ENCODE data around the gene NKAPL. TPM values are rescaled to one million over a fixed set of nuclear protein-coding genes. Genes with fewer than 3 reads are reported as not detected.

NKAPL gene
- total and polyA plus RNA-seq, 2 of the 8 experiments (the other 6 are each of a cell fraction or from before 2014, with no cell fraction given) = 0.08 TPM; not detected in 1

- no peak for TF ChIP-seq PHF8 (conservative IDR thresholded peaks at IDR 0.05; ENCODE audit: low read depth, low read length)
- no peak for TF ChIP-seq KDM4A (IDR thresholded peaks at IDR 0.05; ENCODE audit: low read depth, low read length, severe bottlenecking)
- TF ChIP-seq BACH1 (IDR thresholded peaks at IDR 0.05; ENCODE audit: low read length) = no peak
- TF ChIP-seq TAF7 (optimal IDR thresholded peaks at IDR 0.05; ENCODE audit: borderline replicate concordance, low read depth, low read length) = peak; percentile 50
- no peak for TF ChIP-seq SRF (IDR thresholded peaks at IDR 0.05; ENCODE audit: low read depth, low read length)
- no peak for TF ChIP-seq GTF2F1 (IDR thresholded peaks at IDR 0.05; ENCODE audit: borderline replicate concordance, low read depth, low read length)
- peak; percentile 17; the same call in 1 of the 2 replicates for TF ChIP-seq KDM1A (IDR thresholded peaks at IDR 0.05; ENCODE audit: borderline replicate concordance, low read length)
- peak; percentile 100 for TF ChIP-seq TBP (IDR thresholded peaks at IDR 0.05; ENCODE audit: low read depth, low read length)
- no peak for TF ChIP-seq POU5F1 (IDR thresholded peaks at IDR 0.05; ENCODE audit: low read depth, low read length)
- no peak; the same call in 1 of the 2 replicates for TF ChIP-seq NRF1 (IDR thresholded peaks at IDR 0.05; ENCODE audit: low read depth, low read length)
- peak; percentile 56; the same call in 1 of the 2 replicates for TF ChIP-seq CREB1 (IDR thresholded peaks at IDR 0.05)
- TF ChIP-seq MAX (IDR thresholded peaks at IDR 0.05) = peak; percentile 79
- TF ChIP-seq CHD1 (IDR thresholded peaks at IDR 0.05; ENCODE audit: low read depth, low read length) = no peak
- no peak for TF ChIP-seq BCL11A (IDR thresholded peaks at IDR 0.05; ENCODE audit: low read depth in 2 of 2, low read length in 2 of 2)
- no peak for TF ChIP-seq POLR2AphosphoS5 (IDR thresholded peaks at IDR 0.05; ENCODE audit: low read depth, low read length)
Measured at GRCh38 chr6:28212510-28213212, 46.4 kb upstream of the NKAPL start (continued).

All from H1 (cell line).